GM23338 (cell line): ENCODE results near the gene LRIT3.

Experiments
- CTCF ChIP-seq, 2 experiments: fragments of 200-600 bp in 1 of 2; sonication (generic) in 1 of 2; conservative IDR thresholded peaks; 2 replicates each; pipeline versions ENCODE4 v1.5.1 to v1.6.1; 2016 to 2017; ENCODE audit warnings: antibody characterized with exemption in 2 of 2, low read depth in 2 of 2, mild to moderate bottlenecking in 2 of 2, moderate library complexity in 1 of 2
- EZH2 ChIP-seq: fragments of 200-600 bp; sonication (generic); IDR thresholded peaks from one replicate; pipeline ENCODE4 v1.8.0; 2017; ENCODE audit warnings: antibody characterized with exemption, mild to moderate bottlenecking, low read depth; ENCODE audit not compliant: unreplicated experiment

DNA sequence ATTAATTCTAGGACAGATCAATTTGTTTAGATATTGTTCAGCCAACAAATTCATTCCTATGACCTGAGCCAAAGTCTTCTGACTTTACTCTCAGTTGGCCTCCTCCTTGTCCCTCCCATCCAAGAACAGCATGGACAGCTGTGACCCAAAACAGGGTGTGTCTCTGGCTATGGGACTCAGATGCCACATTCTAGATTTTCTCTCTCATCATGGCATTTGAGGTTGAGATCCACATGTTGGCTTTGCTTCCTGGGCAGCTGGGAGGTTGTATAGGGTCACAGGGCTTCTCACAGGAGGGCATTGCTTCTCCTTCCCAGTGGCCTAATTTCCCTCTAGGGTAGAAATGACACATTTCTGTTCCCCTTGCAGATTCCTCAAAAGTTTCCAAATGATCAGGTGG is 42.2 kb downstream of the LRIT3 start:
- TF ChIP-seq EZH2, result no peak
- no peak for TF ChIP-seq CTCF (conservative IDR thresholded peaks at IDR 0.05; ENCODE audit: low read depth in 2 of 2)
